Brain microvascular endothelial cell (primary cell): Measurements from ENCODE around the gene KRTAP8-1.

Source experiments
- DNase-seq: peaks from one replicate; pipeline ENCODE4 v3.0.0-alpha.2; 2020
- H3K27ac ChIP-seq: fragments of 250-450 bp; sonication (Bioruptor Pico); 2 replicates; pipeline ENCODE4 v1.5.1; 2020; ENCODE audit warnings: mild to moderate bottlenecking, moderate library complexity
- H3K27me3 ChIP-seq: fragments of 250-450 bp; sonication (Bioruptor Pico); replicated peaks from 2 replicates; pipeline ENCODE4 v1.5.1; 2020; ENCODE audit warnings: mild to moderate bottlenecking
- H3K36me3 ChIP-seq: fragments of 250-450 bp; sonication (Bioruptor Pico); replicated peaks from 2 replicates; pipeline ENCODE4 v1.5.1; 2020; ENCODE audit warnings: mild to moderate bottlenecking
- H3K4me3 ChIP-seq: 2 replicates; pipeline ENCODE4 v1.5.1; 2011; ENCODE audit warnings: low read depth, mild to moderate bottlenecking, control low read depth, low read length, moderate library complexity
- CTCF ChIP-seq: IDR thresholded peaks from 2 replicates; pipeline ENCODE4 v1.5.1; 2011; ENCODE audit warnings: low read depth, mild to moderate bottlenecking, moderate library complexity, low read length, control low read depth, inconsistent platforms; ENCODE audit errors: missing control alignments
- in situ Hi-C: cut with HindIII; loops from 2 replicates; pipeline ENCODE4 v1.10.0; 2017; ENCODE audit warnings: low sequenced_read_pairs, low pct_ligation_motif_present

The KRTAP8-1 gene

GRCh38 chr21:30829659-30830058 is 16.6 kb upstream of the KRTAP8-1 start, which contains the start of gene KRTAP7-1:
KRTAP7-1 (minus strand) TSS chr21:30829759; CDS start chr21:30829698, 61 bp downstream.
- in situ Hi-C loops, result no loop called here
- DNase-seq, result no peak
- no peak for TF ChIP-seq CTCF
- Histone ChIP-seq H3K4me3 (no peak within 1 kb of the TSS), H3K36me3 (no peaks in the 10 kb centered on the region), H3K27ac (no peak within 1 kb of the TSS), H3K27me3 (no peaks in the 10 kb centered on the region)

- TF ChIP-seq CTCF, result no peak
- H3K27me3 ChIP-seq, result no peaks in the 10 kb centered on the region
- H3K4me3 ChIP-seq, result no peak overlapping the region
- no peaks in the 10 kb centered on the region for H3K36me3 ChIP-seq
- H3K27ac ChIP-seq, result no peak overlapping the region
- in situ Hi-C loops, result no loop called here
- no peak for DNase-seq
Measured at GRCh38 chr21:30818837-30819610, 6.0 kb upstream of the KRTAP8-1 start.

- TF ChIP-seq CTCF, result no peak
- H3K4me3 ChIP-seq, result no peak overlapping the region
- DNase-seq, result no peak
- H3K27me3 ChIP-seq, result no peaks in the 10 kb centered on the region
- no peak overlapping the region for H3K27ac ChIP-seq
- in situ Hi-C loops, result no loop called here
- H3K36me3 ChIP-seq, result no peaks in the 10 kb centered on the region
Measured at GRCh38 chr21:30800605-30801004, 12.5 kb downstream of the KRTAP8-1 start.

- no peak overlapping the region for H3K27ac ChIP-seq
- no peaks in the 10 kb centered on the region for H3K27me3 ChIP-seq
- no peak overlapping the region for H3K4me3 ChIP-seq
- TF ChIP-seq CTCF, result no peak
- in situ Hi-C loops, result no loop called here
- H3K36me3 ChIP-seq, result no peaks in the 10 kb centered on the region
- DNase-seq, result no peak
Measured at GRCh38 chr21:30793581-30794314, 19.3 kb downstream of the KRTAP8-1 start.

- Histone ChIP-seq H3K27me3 (no peaks in the 10 kb centered on the region), H3K27ac (no peak overlapping the region), H3K36me3 (no peaks in the 10 kb centered on the region), H3K4me3 (no peak overlapping the region)
- no peak for TF ChIP-seq CTCF
- in situ Hi-C loops, result no loop called here
- DNase-seq, result no peak
Measured at GRCh38 chr21:30779249-30779648, 33.8 kb downstream of the KRTAP8-1 start.
